Medulla oblongata (tissue), 1 donor: ENCODE data around the gene SVIL.
"Not testable (repeated sequence)": the region's sequence is repeated elsewhere in the genome, so short reads cannot be mapped to it uniquely, and the experiment has no call there.

Source experiments
- DNase-seq: peaks from one replicate; pipeline ENCODE4 v3.0.0-alpha.2; 2015; ENCODE audit errors: extremely low spot score

Gene SVIL

GRCh38 chr10:29603223-29603896, 31.4 kb downstream of the SVIL start:
- DNase-seq = no peak

GRCh38 chr10:29600821-29601220, 34.0 kb downstream of the SVIL start:
- DNase-seq = no peak

- DNase-seq = no peak
Measured at GRCh38 chr10:29600067-29600466, 34.7 kb downstream of the SVIL start.

GRCh38 chr10:29598851-29599311, 35.9 kb downstream of the SVIL start:
- DNase-seq = peak; percentile 30

GRCh38 chr10:29596826-29597225, 37.9 kb downstream of the SVIL start:
- DNase-seq = no peak

GRCh38 chr10:29596356-29596755, 38.4 kb downstream of the SVIL start:
- no peak for DNase-seq

- no peak for DNase-seq
Measured at GRCh38 chr10:29595636-29596225, 39.0 kb downstream of the SVIL start.

GRCh38 chr10:29595146-29595545, 39.6 kb downstream of the SVIL start:
- no peak for DNase-seq

GRCh38 chr10:29591651-29591968, 43.2 kb downstream of the SVIL start:
- DNase-seq = no peak

- DNase-seq = no peak
Measured at GRCh38 chr10:29590915-29591650, 43.7 kb downstream of the SVIL start.

GRCh38 chr10:29588629-29589421, 45.9 kb downstream of the SVIL start:
- DNase-seq = no peak

GRCh38 chr10:29587750-29588628, 46.8 kb downstream of the SVIL start:
- not testable (repeated sequence) for DNase-seq

- DNase-seq = not testable (repeated sequence)
Measured at GRCh38 chr10:29587102-29587749, 47.5 kb downstream of the SVIL start.

- DNase-seq = no peak
Measured at GRCh38 chr10:29586509-29586908, 48.3 kb downstream of the SVIL start.

- no peak for DNase-seq
Measured at GRCh38 chr10:29585488-29585976, 49.2 kb downstream of the SVIL start.

- DNase-seq = no peak
Measured at GRCh38 chr10:29584436-29584835, 50.3 kb downstream of the SVIL start.

GRCh38 chr10:29583674-29584073, 51.1 kb downstream of the SVIL start:
- DNase-seq = no peak

- DNase-seq = not testable (repeated sequence)
Measured at GRCh38 chr10:29582769-29583168, 52.0 kb downstream of the SVIL start.

- DNase-seq = no peak
Measured at GRCh38 chr10:29579455-29579970, 55.3 kb downstream of the SVIL start.

GRCh38 chr10:29578457-29578856, 56.3 kb downstream of the SVIL start:
- no peak for DNase-seq
